ENCODE measurements around the gene SPR.

The SPR gene

GRCh38 chr2:72871060-72871459, 16.1 kb upstream of the SPR start:
- H3K27me3 ChIP-seq (ENCODE audit: insufficient read depth, insufficient read length): no peaks in the 10 kb centered on the region
- H3K9ac ChIP-seq (ENCODE audit: insufficient read length, low read depth): no peak overlapping the region
- no peaks in the 10 kb centered on the region for H3K36me3 ChIP-seq (ENCODE audit: insufficient read depth, insufficient read length, low read length)
- DNase-seq (ENCODE audit: low read depth, low spot score): no peak
- no peak overlapping the region for H3K4me3 ChIP-seq (ENCODE audit: insufficient read length, low read depth)
- no peaks in the 10 kb centered on the region for H3K9me3 ChIP-seq (ENCODE audit: insufficient read depth, low read length)
- H3K4me1 ChIP-seq (ENCODE audit: insufficient read depth, insufficient read length): no peaks in the 10 kb centered on the region
- TF ChIP-seq SUZ12 (IDR thresholded peaks at IDR 0.05; ENCODE audit: extremely low read depth, insufficient read depth, insufficient read length) (no peak), YY1 (IDR thresholded peaks at IDR 0.05; ENCODE audit: insufficient read depth, insufficient read length) (no peak), ZNF274 (IDR thresholded peaks at IDR 0.05; ENCODE audit: low read depth, low read length) (no peak)

DNA sequence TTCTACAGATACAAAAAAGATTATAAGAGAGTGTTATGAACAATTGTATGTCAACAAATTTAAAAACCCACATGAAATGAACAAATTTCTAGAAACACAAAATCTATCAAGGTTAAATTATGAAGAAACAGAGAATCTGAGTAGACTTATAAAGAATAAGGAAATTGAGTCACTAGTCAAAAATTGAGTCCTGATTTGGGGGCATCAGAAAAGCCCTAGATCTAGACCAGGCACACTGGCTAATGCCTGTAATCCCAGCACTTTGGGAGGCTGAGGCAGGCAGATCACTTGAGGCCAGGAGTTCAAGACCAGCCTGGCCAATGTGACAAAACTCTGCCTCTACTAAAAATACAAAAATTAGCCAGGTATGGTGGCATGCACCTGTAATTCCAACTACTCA, 15.3 kb upstream of the SPR start:
- Histone ChIP-seq H3K27me3 (ENCODE audit: insufficient read depth, insufficient read length) (no peaks in the 10 kb centered on the region), H3K4me1 (ENCODE audit: insufficient read depth, insufficient read length) (no peaks in the 10 kb centered on the region), H3K36me3 (ENCODE audit: insufficient read depth, insufficient read length, low read length) (no peaks in the 10 kb centered on the region)

DNA sequence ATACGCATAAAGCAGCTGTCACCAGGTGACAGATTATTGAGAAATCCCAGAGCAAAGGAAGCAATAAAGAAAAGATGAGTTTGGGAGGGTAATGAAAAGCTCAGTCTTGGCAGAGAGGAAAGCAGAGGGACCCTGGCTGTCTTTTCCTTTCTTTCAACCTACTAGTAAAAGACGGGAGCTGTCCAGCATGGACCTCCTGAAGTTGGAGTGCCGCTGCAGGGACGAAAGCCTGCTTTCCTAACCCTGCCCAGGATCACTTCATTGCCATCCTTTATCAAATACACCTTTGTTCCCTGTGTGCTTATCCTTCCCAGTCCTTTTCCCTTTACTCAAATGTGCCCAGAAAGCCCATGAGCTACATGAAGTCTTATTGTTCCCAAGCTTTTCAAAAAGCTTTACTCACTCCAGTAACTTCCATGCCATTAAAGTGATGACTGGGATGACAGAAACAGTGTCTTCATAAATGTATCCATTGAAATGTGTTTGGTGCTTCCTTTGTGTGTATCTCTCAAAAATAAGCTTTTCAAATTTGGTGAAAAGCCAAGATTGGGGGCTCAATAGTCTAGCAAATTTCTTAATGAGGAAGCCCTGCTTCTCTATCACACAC, 3.7 kb upstream of the SPR start:
- no peak for DNase-seq (ENCODE audit: low read depth, low spot score)
- peaks cover 40% of the 10 kb centered on the region for H3K27me3 ChIP-seq (ENCODE audit: insufficient read depth, insufficient read length)
- H3K4me3 ChIP-seq (ENCODE audit: insufficient read length, low read depth): no peak overlapping the region

More for the DNA sequence above, 15.3 kb upstream of the SPR start:
- no peaks in the 10 kb centered on the region for H3K9me3 ChIP-seq (ENCODE audit: insufficient read depth, low read length)
- TF ChIP-seq YY1 (IDR thresholded peaks at IDR 0.05; ENCODE audit: insufficient read depth, insufficient read length) (no peak), SUZ12 (IDR thresholded peaks at IDR 0.05; ENCODE audit: extremely low read depth, insufficient read depth, insufficient read length) (no peak), ZNF274 (IDR thresholded peaks at IDR 0.05; ENCODE audit: low read depth, low read length) (no peak)
- no peak overlapping the region for H3K4me3 ChIP-seq (ENCODE audit: insufficient read length, low read depth)
- H3K9ac ChIP-seq (ENCODE audit: insufficient read length, low read depth): no peak overlapping the region
- DNase-seq (ENCODE audit: low read depth, low spot score): no peak

GRCh38 chr2:72886505-72887031, 640 bp upstream of the SPR start:
- H3K4me3 ChIP-seq (ENCODE audit: insufficient read length, low read depth): peak overlapping the region; percentile 63
- no peak for TF ChIP-seq YY1 (IDR thresholded peaks at IDR 0.05; ENCODE audit: insufficient read depth, insufficient read length)

More for the DNA sequence above, 3.7 kb upstream of the SPR start:
- Histone ChIP-seq H3K9me3 (ENCODE audit: insufficient read depth, low read length) (no peaks in the 10 kb centered on the region; the same call in 1 of the 2 replicates), H3K36me3 (ENCODE audit: insufficient read depth, insufficient read length, low read length) (no peaks in the 10 kb centered on the region), H3K4me1 (ENCODE audit: insufficient read depth, insufficient read length) (no peaks in the 10 kb centered on the region), H3K9ac (ENCODE audit: insufficient read length, low read depth) (no peak overlapping the region)
- TF ChIP-seq SUZ12 (IDR thresholded peaks at IDR 0.05; ENCODE audit: extremely low read depth, insufficient read depth, insufficient read length): no peak
- no peak for TF ChIP-seq YY1 (IDR thresholded peaks at IDR 0.05; ENCODE audit: insufficient read depth, insufficient read length)
- no peak for TF ChIP-seq ZNF274 (IDR thresholded peaks at IDR 0.05; ENCODE audit: low read depth, low read length)

GRCh38 chr2:72887740-72888437, 681 bp downstream of the SPR start:
- H3K36me3 ChIP-seq (ENCODE audit: insufficient read depth, insufficient read length, low read length): peaks cover 10% of the 10 kb centered on the region
- H3K9ac ChIP-seq (ENCODE audit: insufficient read length, low read depth): peak overlapping the region; percentile 76
- TF ChIP-seq YY1 (IDR thresholded peaks at IDR 0.05; ENCODE audit: insufficient read depth, insufficient read length): no peak
- no peak for TF ChIP-seq SUZ12 (IDR thresholded peaks at IDR 0.05; ENCODE audit: extremely low read depth, insufficient read depth, insufficient read length)
- TF ChIP-seq ZNF274 (IDR thresholded peaks at IDR 0.05; ENCODE audit: low read depth, low read length): no peak
- peaks cover 37% of the 10 kb centered on the region for H3K27me3 ChIP-seq (ENCODE audit: insufficient read depth, insufficient read length)
- no peaks in the 10 kb centered on the region; the same call in 1 of the 2 replicates for H3K9me3 ChIP-seq (ENCODE audit: insufficient read depth, low read length)
- no peaks in the 10 kb centered on the region for H3K4me1 ChIP-seq (ENCODE audit: insufficient read depth, insufficient read length)
- H3K4me3 ChIP-seq (ENCODE audit: insufficient read length, low read depth): peak overlapping the region; percentile 63
- peak; percentile 86 for DNase-seq (ENCODE audit: low read depth, low spot score)

More at GRCh38 chr2:72886505-72887031, 640 bp upstream of the SPR start:
- Histone ChIP-seq H3K36me3 (ENCODE audit: insufficient read depth, insufficient read length, low read length) (peaks cover 4% of the 10 kb centered on the region), H3K4me1 (ENCODE audit: insufficient read depth, insufficient read length) (no peaks in the 10 kb centered on the region), H3K9ac (ENCODE audit: insufficient read length, low read depth) (peak overlapping the region; percentile 76), H3K27me3 (ENCODE audit: insufficient read depth, insufficient read length) (peaks cover 37% of the 10 kb centered on the region), H3K9me3 (ENCODE audit: insufficient read depth, low read length) (no peaks in the 10 kb centered on the region; the same call in 1 of the 2 replicates)
- DNase-seq (ENCODE audit: low read depth, low spot score): no peak

DNA sequence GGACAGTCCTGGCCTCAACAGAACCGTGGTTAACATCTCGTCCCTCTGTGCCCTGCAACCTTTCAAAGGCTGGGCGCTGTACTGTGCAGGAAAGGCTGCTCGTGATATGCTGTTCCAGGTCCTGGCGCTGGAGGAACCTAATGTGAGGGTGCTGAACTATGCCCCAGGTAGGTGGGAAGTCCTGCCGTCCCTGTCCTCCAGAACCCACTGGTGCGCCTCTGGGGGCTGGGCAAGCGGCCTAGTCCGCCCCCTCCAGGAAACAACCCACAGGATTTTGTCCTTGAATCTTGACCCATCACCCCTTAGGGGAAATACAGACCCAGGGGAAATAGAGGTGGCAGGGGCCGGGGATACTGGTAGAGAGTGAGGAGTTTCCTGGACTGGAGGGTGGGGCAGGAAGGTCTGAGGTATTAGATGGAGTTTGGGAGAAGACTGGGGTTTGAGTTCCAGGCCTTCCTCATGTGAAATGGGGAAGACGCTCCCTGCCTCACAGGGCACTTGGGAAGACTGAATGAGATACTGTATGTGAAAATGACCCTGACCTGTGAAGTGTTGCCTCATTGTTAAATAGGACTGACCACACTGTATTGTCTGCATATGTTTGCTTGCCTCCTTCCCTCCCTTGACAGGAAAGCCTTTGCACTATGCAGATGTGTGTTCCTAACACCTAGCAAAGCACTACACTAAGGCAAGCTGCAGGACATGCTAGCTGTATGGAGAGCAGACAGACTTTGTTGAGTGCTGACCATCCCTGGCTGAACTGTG, 1.4 kb downstream of the SPR start:
- Histone ChIP-seq H3K4me1 (ENCODE audit: insufficient read depth, insufficient read length) (peaks cover 2% of the 10 kb centered on the region), H3K9me3 (ENCODE audit: insufficient read depth, low read length) (no peaks in the 10 kb centered on the region; the same call in 1 of the 2 replicates), H3K4me3 (ENCODE audit: insufficient read length, low read depth) (no peak overlapping the region), H3K9ac (ENCODE audit: insufficient read length, low read depth) (no peak overlapping the region), H3K36me3 (ENCODE audit: insufficient read depth, insufficient read length, low read length) (peaks cover 10% of the 10 kb centered on the region), H3K27me3 (ENCODE audit: insufficient read depth, insufficient read length) (peaks cover 35% of the 10 kb centered on the region)
- TF ChIP-seq YY1 (IDR thresholded peaks at IDR 0.05; ENCODE audit: insufficient read depth, insufficient read length) (no peak), ZNF274 (IDR thresholded peaks at IDR 0.05; ENCODE audit: low read depth, low read length) (no peak), SUZ12 (IDR thresholded peaks at IDR 0.05; ENCODE audit: extremely low read depth, insufficient read depth, insufficient read length) (no peak)
- no peak for DNase-seq (ENCODE audit: low read depth, low spot score)

Data from NT2/D1 (cell line).